ENCODE data around the gene FGF14. TPM values are rescaled to one million over a fixed set of nuclear protein-coding genes. Genes with fewer than 3 reads are reported as not detected.

Gene FGF14
- total RNA-seq, 4 donors from 2014 or later: 0.12 to 3.5 (median 1.3) TPM

GRCh38 chr13:101709952-101710351, 691.9 kb downstream of the FGF14 start:
- ATAC-seq (ENCODE audit: low FRiP score): no peak
- DNase-seq (ENCODE audit: low spot score): no peak
- no peak for TF ChIP-seq CTCF (IDR thresholded peaks at IDR 0.05)

GRCh38 chr13:101708115-101708514, 693.7 kb downstream of the FGF14 start:
- no peak for TF ChIP-seq CTCF (IDR thresholded peaks at IDR 0.05)
- DNase-seq (ENCODE audit: low spot score) (no peak), ATAC-seq (ENCODE audit: low FRiP score) (no peak)

GRCh38 chr13:101707659-101708058, 694.2 kb downstream of the FGF14 start:
- no peak for TF ChIP-seq CTCF (IDR thresholded peaks at IDR 0.05)
- ATAC-seq (ENCODE audit: low FRiP score): no peak
- no peak for DNase-seq (ENCODE audit: low spot score)

- DNase-seq (ENCODE audit: low spot score) (no peak), ATAC-seq (ENCODE audit: low FRiP score) (no peak)
- no peak for TF ChIP-seq CTCF (IDR thresholded peaks at IDR 0.05)
These were observed 695.2 kb downstream of the FGF14 start for GRCh38 chr13:101706651-101707050.

- DNase-seq (ENCODE audit: low spot score): no peak
- TF ChIP-seq CTCF (IDR thresholded peaks at IDR 0.05): no peak
- no peak for ATAC-seq (ENCODE audit: low FRiP score)
These were observed 698.0 kb downstream of the FGF14 start for GRCh38 chr13:101703838-101704237.

- DNase-seq (ENCODE audit: low spot score) (no peak), ATAC-seq (ENCODE audit: low FRiP score) (no peak)
- TF ChIP-seq CTCF (IDR thresholded peaks at IDR 0.05): no peak
These were observed 698.8 kb downstream of the FGF14 start for GRCh38 chr13:101703081-101703480.

GRCh38 chr13:101700598-101700997, 701.2 kb downstream of the FGF14 start:
- DNase-seq (ENCODE audit: low spot score) (no peak), ATAC-seq (ENCODE audit: low FRiP score) (no peak)

More at GRCh38 chr13:101700598-101700997, 701.2 kb downstream of the FGF14 start:
- no peak for TF ChIP-seq CTCF (IDR thresholded peaks at IDR 0.05)

Data from omental fat pad (tissue), 4 donors.